ENCODE measurements around the gene MIGA1. TPM values are rescaled to one million over a fixed set of nuclear protein-coding genes. Genes with fewer than 3 reads are reported as not detected.

MIGA1 gene
- total RNA-seq, 1 donor from 2014 or later, result 17.3 TPM

DNA sequence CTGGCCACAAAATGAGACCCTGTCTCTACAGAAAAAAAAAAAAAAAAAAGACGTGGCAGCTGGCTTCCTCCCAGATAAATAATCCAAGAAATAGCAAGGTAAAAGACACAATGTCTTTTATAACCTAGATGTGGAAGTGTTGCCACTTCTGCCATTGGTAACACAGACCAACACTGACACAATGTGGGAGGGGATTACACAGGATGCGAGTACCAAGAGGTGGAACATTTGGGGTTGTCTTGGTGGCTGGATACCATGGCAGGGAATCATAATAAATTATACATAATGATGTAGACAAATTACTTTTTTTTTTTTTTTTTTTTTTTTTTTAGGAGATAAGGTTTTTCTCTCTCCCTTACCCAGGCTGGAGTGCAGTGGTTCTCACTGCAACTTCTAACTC is 103.0 kb downstream of the MIGA1 start:
- ATAC-seq (no peak), DNase-seq (no peak)
- TF ChIP-seq, protein P1, sequence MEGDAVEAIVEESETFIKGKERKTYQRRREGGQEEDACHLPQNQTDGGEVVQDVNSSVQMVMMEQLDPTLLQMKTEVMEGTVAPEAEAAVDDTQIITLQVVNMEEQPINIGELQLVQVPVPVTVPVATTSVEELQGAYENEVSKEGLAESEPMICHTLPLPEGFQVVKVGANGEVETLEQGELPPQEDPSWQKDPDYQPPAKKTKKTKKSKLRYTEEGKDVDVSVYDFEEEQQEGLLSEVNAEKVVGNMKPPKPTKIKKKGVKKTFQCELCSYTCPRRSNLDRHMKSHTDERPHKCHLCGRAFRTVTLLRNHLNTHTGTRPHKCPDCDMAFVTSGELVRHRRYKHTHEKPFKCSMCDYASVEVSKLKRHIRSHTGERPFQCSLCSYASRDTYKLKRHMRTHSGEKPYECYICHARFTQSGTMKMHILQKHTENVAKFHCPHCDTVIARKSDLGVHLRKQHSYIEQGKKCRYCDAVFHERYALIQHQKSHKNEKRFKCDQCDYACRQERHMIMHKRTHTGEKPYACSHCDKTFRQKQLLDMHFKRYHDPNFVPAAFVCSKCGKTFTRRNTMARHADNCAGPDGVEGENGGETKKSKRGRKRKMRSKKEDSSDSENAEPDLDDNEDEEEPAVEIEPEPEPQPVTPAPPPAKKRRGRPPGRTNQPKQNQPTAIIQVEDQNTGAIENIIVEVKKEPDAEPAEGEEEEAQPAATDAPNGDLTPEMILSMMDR (IDR thresholded peaks at IDR 0.05), result no peak
- Histone ChIP-seq H3K4me1 (no peaks in the 10 kb centered on the region), H3K4me3 (no peak overlapping the region), H3K9me3 (no peaks in the 10 kb centered on the region), H3K27ac (no peak overlapping the region), H3K27me3 (no peaks in the 10 kb centered on the region), H3K36me3 (no peaks in the 10 kb centered on the region)
- intact Hi-C loops (cut with DNase I), result no loop called here

- peak within 1 kb of the TSS; percentile 92 for H3K27ac ChIP-seq
- H3K9me3 ChIP-seq, result no peaks in the 10 kb centered on the region
- peak; percentile 83 for ATAC-seq
- no peaks in the 10 kb centered on the region for H3K27me3 ChIP-seq
- no peaks in the 10 kb centered on the region for H3K36me3 ChIP-seq
- peak within 1 kb of the TSS; percentile 72 for H3K4me3 ChIP-seq
- TF ChIP-seq, protein P1 (IDR thresholded peaks at IDR 0.05), result no peak
- intact Hi-C loops (cut with DNase I), result no loop called here
- H3K4me1 ChIP-seq, result no peaks in the 10 kb centered on the region
- DNase-seq, result peak; percentile 82
Measured at GRCh38 chr1:77888081-77888780, 108.8 kb downstream of the MIGA1 start, which contains the start of gene NEXN. TSS of gene NEXN (plus strand) at chr1:77888624. CDS start at chr1:77916107, 27,483 bp downstream.

GRCh38 chr1:77888781-77889642 is 109.6 kb downstream of the MIGA1 start:
- ATAC-seq (peak; percentile 69), DNase-seq (peak; percentile 70)
- intact Hi-C loops (cut with DNase I), result no loop called here
- H3K27me3 ChIP-seq, result no peaks in the 10 kb centered on the region
- no peaks in the 10 kb centered on the region for H3K4me1 ChIP-seq
- peak overlapping the region; percentile 72 for H3K4me3 ChIP-seq
- no peaks in the 10 kb centered on the region for H3K9me3 ChIP-seq
- TF ChIP-seq, protein P1 (IDR thresholded peaks at IDR 0.05), result no peak
- peak overlapping the region; percentile 92 for H3K27ac ChIP-seq
- H3K36me3 ChIP-seq, result no peaks in the 10 kb centered on the region

- ATAC-seq (peak; percentile 8), DNase-seq (no peak)
- H3K9me3 ChIP-seq, result no peaks in the 10 kb centered on the region
- no peaks in the 10 kb centered on the region for H3K36me3 ChIP-seq
- H3K27ac ChIP-seq, result peak overlapping the region; percentile 92
- intact Hi-C loops (cut with DNase I), result no loop called here
- peak overlapping the region; percentile 72 for H3K4me3 ChIP-seq
- no peaks in the 10 kb centered on the region for H3K4me1 ChIP-seq
- H3K27me3 ChIP-seq, result no peaks in the 10 kb centered on the region
- TF ChIP-seq, protein P1 (IDR thresholded peaks at IDR 0.05), result no peak
Measured at GRCh38 chr1:77889671-77890070, 110.2 kb downstream of the MIGA1 start.

- Histone ChIP-seq H3K36me3 (no peaks in the 10 kb centered on the region), H3K4me3 (peak overlapping the region; percentile 72), H3K9me3 (no peaks in the 10 kb centered on the region), H3K4me1 (no peaks in the 10 kb centered on the region), H3K27ac (no peak overlapping the region), H3K27me3 (no peaks in the 10 kb centered on the region)
- ATAC-seq (no peak), DNase-seq (no peak)
- intact Hi-C loops (cut with DNase I), result no loop called here
- TF ChIP-seq, protein P1 (IDR thresholded peaks at IDR 0.05), result no peak
Measured at GRCh38 chr1:77891200-77891599, 111.8 kb downstream of the MIGA1 start.
